A549 (cell line): ENCODE results near the gene CDRT15.

Source experiments
- CTCF ChIP-seq: fragments of >200 bp; sonication (Bioruptor Twin); formaldehyde crosslinking; IDR thresholded peaks from 3 replicates; pipeline ENCODE4 v1.5.1; 2016
- MYC ChIP-seq: IDR thresholded peaks from 2 replicates; pipeline ENCODE4 v1.6.1; 2012; ENCODE audit warnings: mild to moderate bottlenecking, inconsistent platforms, low read length, improper control_type of control experiment, borderline replicate concordance

GRCh38 chr17:14209215-14209614 is 27.4 kb downstream of the CDRT15 start:
- TF ChIP-seq CTCF (no peak), MYC (no peak)
